OCI-LY3 (cell line): ENCODE results near the gene HOXC13.

Source experiments
- CTCF ChIP-seq: fragments of 200-600, 300-600 bp; sonication (generic); IDR thresholded peaks from 2 replicates; pipeline ENCODE4 v1.5.1; 2014; ENCODE audit warnings: antibody characterized with exemption, low read length, low read depth
- EZH2phosphoT487 ChIP-seq: fragments of 200-600 bp; shearing (Covaris generic); IDR thresholded peaks from 2 replicates; pipeline ENCODE4 v1.6.1; 2018; ENCODE audit warnings: antibody characterized with exemption, mixed run types, low read depth

DNA sequence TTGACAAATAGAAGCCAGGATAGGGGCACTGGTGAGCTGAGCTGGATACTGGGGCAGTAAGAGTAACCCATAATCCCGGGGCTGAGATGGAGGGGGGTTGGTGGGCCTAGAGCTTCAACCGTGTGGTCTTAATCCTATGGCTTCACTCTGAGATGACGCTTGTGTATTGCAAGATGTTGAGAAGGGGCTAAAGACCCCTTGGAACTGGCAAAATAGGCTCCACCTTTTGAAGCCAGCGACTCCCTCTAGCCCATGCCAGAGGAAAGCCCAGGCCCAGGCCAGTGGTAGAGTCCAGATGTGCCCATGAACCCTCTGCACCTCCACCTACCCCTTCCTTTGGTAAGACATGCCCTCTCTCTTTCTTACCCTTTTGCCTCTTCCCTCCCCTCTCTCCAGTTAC is 20.7 kb downstream of the HOXC13 start:
- TF ChIP-seq CTCF (no peak), EZH2phosphoT487 (no peak)
